Effector CD8-positive, alpha-beta T cell (primary cell): Measurements from ENCODE around the gene CFAP99.

ENCODE experiments used
- DNase-seq: peaks from one replicate; lab custom pipeline; 2025; lab: John Stamatoyannopoulos, UW

The CFAP99 gene

DNA sequence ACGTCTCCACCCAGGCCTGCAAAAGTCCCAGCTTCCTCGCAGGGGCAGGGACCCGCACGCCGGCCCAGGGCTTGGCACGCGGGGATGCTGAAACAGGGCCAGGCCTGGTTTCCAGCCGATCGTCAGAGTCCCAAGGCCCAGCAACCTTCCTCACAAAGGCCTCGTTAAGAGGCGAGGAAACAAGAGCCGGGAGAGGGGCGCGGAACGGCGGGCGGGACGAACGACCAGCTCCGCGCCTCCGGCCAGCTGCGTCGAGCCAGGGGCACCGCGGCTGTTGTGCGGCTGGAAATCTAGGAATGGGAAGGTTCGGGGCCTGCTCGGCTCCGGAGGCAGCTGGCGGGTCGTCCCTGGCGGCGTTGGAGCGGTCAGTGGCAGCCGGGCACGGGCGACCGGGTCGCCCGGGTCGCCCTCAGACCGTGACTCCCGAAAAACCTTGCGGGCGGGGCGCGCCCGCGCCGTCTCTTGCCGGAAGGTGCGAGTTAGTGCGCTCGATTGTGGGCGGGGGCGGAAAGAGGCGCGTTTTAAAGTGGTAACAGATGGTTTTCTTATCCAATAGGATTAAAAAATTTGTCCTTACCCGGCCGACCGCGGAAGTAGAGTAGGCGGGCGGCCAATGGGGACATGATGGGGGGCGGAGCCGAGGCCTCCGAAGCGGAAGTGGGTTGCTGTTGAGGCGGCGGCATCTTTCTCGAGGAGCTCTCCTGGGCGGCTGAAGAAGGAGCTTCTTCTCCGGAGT is 49.9 kb downstream of the CFAP99 start, which contains the start of gene RNF4:
RNF4 (plus strand) TSS at position 651 of the 736 bp plus-strand sequence. CDS start 21,388 bp downstream, outside the sequence.
- DNase-seq: peak; percentile 92

DNA sequence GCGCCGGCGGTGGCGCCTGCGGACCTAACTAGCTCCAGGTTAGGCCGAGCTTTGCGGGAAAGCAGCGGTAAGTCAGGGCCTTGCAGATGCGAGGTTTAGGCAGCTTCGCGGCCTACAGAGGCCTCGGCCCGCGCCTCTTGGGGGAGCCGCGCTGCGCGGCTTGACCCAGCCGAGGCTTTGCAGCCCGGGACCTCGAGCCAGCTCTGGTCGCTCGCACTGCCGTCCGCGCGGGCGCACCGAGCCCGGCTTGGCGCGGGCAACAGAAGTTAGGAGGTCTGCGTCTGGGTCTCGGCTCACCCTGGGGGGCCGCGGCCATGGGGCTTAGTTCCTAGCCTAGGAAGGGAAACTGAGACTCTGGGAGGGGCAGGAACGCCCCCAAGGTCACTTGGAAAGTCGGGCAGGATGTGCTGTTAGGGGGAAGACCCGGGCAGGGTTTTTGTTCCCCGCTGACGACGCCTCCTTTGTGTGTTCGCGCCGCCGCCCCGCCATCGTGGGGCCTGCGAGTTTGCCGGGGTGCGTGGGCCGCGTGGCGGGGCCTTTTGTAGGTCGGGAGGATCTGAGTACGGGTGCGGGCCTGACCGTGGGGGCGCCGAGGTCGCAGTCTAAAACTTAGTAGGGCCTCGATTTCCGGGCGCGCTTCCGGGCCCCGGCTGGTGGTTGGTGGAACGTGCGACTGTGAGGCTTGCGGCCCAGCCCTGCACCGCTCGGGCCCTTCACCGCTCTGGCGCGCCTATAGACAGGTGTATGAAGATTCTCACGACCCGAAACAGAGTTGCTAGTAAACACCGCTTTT is 50.6 kb downstream of the CFAP99 start:
- DNase-seq: peak; percentile 54

DNA sequence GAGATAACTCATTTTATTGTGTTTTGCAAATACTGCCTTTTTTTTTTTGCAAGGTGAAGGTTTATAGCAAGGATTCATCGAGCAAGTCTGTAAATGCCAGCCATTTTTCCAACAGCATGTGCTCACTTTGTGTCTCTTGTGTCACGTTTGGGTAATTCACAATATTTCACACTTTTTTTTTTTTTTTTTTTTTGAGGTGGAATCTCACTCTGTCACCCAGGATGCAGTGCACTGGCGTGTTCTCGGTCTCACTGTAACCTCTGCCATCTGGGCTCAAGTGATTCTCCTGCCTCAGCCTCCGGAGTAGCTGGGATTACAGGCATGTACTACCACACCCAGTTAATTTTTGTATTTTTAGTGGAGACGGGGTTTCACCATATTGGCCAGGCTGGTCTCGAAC is 52.0 kb downstream of the CFAP99 start:
- no peak for DNase-seq

DNA sequence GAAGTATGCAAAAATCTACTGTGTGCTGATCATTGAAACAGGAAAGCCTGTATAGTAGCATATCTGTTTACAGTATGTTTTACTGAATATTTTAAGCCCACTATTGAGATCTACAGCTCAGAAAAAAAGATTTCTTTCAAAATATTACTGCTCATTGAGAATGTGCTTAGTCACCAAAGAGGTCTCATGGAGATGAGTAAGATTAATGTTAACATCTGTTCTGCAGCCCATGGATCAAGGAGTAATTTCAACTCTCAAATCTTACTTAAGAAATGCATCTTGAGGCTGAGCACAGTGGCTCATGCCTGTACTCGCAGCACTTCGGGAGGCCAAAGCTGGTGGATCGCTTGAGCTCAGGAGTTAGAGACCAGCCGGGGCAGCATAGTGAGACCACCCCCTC is 53.4 kb downstream of the CFAP99 start:
- DNase-seq: no peak

DNA sequence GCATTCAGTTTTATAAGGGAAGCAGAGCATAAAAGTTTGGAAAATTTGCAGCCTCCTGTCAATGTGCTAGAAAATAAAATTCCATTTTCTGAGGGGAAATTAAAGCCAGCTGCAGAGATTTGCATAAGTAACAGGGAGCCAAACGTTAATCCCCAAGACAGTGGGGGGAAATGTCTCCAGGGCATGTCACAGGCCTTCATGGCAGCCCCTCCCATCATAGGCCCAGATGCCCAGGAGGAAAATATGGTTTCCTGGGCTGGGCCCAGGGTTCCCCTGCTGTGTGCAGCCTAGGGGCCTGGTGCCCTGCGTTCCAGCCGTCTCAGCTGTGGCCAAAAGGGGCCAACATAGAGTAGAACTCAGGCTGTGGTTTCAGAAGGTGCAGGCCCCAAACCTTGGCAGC is 59.5 kb downstream of the CFAP99 start:
- no peak for DNase-seq

DNA sequence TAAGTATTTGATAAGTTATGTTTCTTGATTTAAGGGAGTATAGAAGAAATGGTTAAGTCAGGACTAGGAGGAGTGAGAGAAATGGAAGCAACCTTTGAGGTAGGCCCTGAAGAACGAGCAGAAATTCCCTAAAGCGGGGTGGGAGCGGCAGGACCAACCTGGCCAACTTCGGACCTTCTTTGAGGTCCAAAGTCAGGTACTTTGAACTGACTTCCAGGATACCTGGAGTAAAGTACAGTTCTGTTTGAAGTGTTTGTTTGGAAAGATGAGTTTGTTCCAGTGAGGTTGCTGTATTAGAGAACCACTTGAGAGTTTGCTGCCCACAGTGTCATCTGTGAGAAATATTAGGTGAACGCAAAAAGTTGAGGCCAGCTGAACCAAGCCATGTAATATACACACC is 61.9 kb downstream of the CFAP99 start:
- DNase-seq: no peak

GRCh38 chr4:2482192-2482591 is 63.4 kb downstream of the CFAP99 start:
- DNase-seq: no peak

DNA sequence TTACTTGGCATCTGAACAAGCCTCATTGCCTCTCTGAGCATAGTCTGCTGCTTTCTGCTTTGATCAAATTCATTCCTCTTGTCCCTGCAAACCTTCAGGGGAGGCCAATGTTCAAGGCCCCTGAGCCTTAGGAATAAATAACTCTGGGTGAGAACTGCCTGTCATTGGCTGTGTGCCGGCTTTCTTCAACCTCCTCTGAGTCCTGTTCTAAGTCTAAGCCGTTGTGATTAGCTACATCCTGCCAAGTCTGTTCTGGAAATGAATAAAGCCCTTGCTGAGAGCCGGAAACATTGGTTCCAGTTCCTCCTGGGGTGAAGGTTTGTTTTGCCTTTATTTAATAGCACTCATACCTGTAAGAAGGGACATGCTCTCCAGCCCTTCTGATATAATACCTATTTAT is 63.9 kb downstream of the CFAP99 start:
- DNase-seq: no peak

DNA sequence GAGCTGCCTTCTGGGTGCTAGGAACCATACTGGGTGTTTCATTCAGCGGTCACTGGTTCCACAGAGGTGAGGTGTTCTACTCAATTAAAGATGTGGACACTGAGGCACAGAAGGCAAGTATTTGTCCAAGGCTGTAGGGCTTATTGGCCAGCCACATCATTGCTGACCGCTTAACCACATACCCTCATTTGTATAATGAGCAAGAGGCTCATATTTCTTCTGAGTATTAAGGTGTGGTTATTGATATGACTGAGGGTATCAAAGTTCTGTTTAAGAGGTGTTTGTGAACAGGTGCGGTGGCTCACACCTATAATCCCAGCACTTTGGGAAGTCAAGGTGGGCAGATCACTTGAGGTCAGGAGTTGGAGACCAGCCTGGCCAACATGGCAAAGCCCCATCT is 64.5 kb downstream of the CFAP99 start:
- no peak for DNase-seq

DNA sequence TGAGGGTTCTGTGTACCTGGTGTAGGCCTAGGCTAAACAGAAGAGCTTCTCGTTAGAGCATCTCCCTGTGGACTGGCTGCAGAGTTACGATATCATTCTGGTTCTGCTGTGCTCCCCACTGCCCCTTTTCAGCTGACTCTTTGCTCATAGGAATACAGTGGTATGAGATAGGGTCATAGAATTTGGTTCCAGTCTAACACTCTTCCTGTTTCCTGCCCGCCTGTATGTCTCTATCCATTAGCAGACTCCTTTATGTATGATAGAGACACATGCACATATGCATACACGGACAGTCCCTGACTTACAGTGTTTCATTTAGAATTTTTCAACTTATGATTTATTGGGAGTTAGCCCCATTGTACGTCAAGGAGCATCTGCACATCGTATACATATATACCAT is 65.4 kb downstream of the CFAP99 start:
- no peak for DNase-seq

- peak; percentile 18 for DNase-seq
These were observed 66.2 kb downstream of the CFAP99 start for GRCh38 chr4:2484993-2485392.

- DNase-seq: no peak
These were observed 67.2 kb downstream of the CFAP99 start for GRCh38 chr4:2485956-2486355.

GRCh38 chr4:2486981-2487380 is 68.2 kb downstream of the CFAP99 start:
- DNase-seq: no peak

GRCh38 chr4:2487632-2488031 is 68.9 kb downstream of the CFAP99 start:
- DNase-seq: no peak

GRCh38 chr4:2489081-2489805 is 70.5 kb downstream of the CFAP99 start:
- DNase-seq: no peak

DNA sequence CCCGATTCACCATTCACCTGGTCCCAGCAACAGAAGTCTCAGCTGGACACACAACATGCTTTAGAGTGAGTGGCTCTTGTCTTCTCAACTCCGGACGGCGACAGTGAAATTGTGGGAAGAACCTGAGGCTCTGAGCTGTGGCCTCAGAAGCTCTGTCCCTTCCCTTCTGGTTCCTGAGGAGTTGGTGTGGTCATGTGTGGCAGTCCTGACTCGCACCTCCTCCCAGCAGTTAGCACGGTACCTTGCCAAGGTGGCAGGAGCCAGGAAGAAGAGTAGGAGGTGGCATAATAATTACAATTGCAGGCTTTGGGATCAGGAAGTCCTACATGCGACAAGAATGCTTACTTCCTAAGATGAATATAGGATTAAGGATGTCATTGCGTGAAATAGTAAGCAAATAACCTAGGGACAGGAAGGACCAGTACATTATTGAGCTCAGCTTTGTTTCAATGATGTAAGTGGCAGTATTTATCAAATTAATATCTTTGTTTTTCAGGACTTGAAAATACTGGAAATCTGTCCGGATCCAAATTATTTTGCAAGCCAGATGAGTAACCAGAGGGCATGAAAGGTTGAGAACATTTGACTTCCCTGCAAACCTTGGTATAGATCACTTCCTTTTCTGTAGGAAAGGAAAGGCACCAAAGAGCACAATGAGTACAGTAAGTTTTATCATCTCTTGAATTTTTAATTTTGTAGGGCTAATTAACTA is 71.2 kb downstream of the CFAP99 start:
- DNase-seq: no peak

- no peak for DNase-seq
These were observed 74.2 kb downstream of the CFAP99 start for GRCh38 chr4:2492970-2493369.

GRCh38 chr4:2494992-2495391 is 76.2 kb downstream of the CFAP99 start:
- no peak for DNase-seq

GRCh38 chr4:2497324-2497723 is 78.6 kb downstream of the CFAP99 start:
- no peak for DNase-seq

GRCh38 chr4:2497931-2498330 is 79.2 kb downstream of the CFAP99 start:
- DNase-seq: no peak

- DNase-seq: no peak
These were observed 81.8 kb downstream of the CFAP99 start for GRCh38 chr4:2500547-2500946.

GRCh38 chr4:2501034-2501594 is 82.4 kb downstream of the CFAP99 start:
- DNase-seq: no peak
